Uterus (tissue), 2 donors: ENCODE measurements around the gene CDC42EP1.
"Not testable (repeated sequence)": the region's sequence is repeated elsewhere in the genome, so short reads cannot be mapped to it uniquely, and the experiment has no call there.

ENCODE experiments used
- CTCF ChIP-seq, 4 experiments: fragments of 200-600 bp in 2 of 4; fragments of 450-650 bp in 2 of 4; sonication (generic) in 2 of 4; IDR thresholded peaks; one replicate each; pipeline ENCODE4 v1.5.1; 2016 to 2019; ENCODE audit warnings: antibody characterized with exemption in 4 of 4, mild to moderate bottlenecking in 2 of 4, moderate library complexity in 1 of 4
- POLR2A ChIP-seq, 2 donors: fragments of 450-650 bp; IDR thresholded peaks; one replicate each; pipeline ENCODE4 v1.6.1; 2016; ENCODE audit warnings: antibody characterized with exemption in 2 of 2, mild to moderate bottlenecking in 1 of 2, moderate library complexity in 1 of 2

DNA sequence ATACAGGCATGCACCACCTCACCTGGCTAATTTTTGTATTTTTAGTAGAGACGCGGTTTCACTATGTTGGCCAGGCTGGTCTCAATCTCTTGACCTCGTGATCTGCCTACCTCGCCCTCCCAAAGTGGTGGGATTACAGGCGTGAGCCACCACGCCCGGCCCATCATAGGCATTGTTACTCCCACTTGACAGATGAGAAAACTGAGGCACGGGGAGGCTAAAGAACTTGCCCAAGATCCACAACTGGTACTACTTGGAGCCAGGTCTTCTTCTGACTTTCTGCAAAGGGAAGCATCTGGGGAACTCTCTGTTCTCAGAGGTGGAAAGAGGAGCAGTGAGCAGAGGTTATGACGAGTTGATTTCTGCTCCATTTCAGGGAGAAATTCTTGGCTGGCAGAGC, 9.4 kb upstream of the CDC42EP1 start:
- TF ChIP-seq POLR2A, CTCF (IDR thresholded peaks at IDR 0.05): not testable (repeated sequence)
